Measurements from ENCODE around the gene HSPA6.
"Not testable (repeated sequence)": the region's sequence is repeated elsewhere in the genome, so short reads cannot be mapped to it uniquely, and the experiment has no call there.

The HSPA6 gene

DNA sequence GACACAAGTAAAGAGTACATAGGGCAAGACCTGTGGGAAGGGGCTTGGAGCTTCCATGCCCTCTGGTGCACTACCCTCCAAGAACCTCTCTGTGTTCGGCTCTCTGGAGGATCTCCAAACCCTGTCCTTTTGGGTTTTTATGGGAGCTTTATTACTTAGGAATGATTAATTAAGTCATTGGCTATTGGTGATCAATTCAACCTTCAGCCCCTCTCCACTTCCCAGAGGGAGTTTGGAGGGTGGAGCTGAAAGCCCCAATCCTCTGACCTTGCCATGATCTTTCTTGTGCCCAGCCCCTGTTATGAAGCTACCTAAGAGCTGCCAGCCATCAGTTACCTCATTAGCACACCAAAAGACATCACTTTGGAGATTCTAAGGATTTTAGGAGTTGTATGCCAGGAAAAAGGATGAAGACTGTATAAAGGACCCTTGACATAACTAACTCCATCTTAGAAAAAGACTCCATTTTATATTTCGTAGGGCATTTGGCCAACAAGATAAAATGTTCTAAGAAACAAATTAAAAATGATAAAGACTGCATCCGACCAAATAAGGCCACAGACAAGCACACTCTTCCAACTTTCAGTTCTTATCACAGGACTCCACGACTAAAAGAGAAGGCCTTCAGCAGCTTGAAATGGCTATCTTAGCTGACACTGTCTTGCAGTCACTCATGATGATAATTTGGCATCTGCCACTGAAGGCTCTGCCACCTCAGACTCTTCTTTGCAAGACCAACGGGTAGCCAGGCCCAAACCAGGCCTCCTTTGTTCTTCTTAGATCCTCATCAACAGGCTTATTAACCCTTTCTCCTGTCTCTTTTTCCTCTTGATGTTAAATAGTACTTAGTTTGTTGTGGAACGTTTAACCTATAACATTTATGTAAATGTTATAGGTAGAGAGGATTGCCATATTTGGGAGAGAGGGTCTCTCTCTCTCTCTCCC lies 33.4 kb downstream of the HSPA6 start:
- not testable (repeated sequence) for H3K9me2 ChIP-seq (replicated peaks; ENCODE audit: insufficient read depth, low read length); H3K4me2 ChIP-seq (ENCODE audit: low read depth, low read length, poor library complexity, severe bottlenecking); H3K36me3 ChIP-seq (ENCODE audit: low read length); H2AFZ ChIP-seq (ENCODE audit: low read depth, low read length, severe bottlenecking); H3K9me3 ChIP-seq (ENCODE audit: insufficient read depth, low read length); H3K4me3 ChIP-seq (ENCODE audit: insufficient read depth, low read length, poor library complexity, severe bottlenecking); H4K20me1 ChIP-seq (ENCODE audit: low read depth, low read length); H3K9ac ChIP-seq (ENCODE audit: low read length); H3F3A ChIP-seq (ENCODE audit: insufficient read depth); H3K27me3 ChIP-seq (ENCODE audit: low read length); H3K27ac ChIP-seq (ENCODE audit: low read depth, low read length); H3K79me2 ChIP-seq (ENCODE audit: insufficient read depth, low read length)

GRCh38 chr1:161560960-161561715 lies 36.8 kb downstream of the HSPA6 start:
- H3K9ac ChIP-seq (ENCODE audit: low read length); H3K27me3 ChIP-seq (ENCODE audit: low read length); H3K9me3 ChIP-seq (ENCODE audit: insufficient read depth, low read length); H3K27ac ChIP-seq (ENCODE audit: low read depth, low read length); H3K4me2 ChIP-seq (ENCODE audit: low read depth, low read length, poor library complexity, severe bottlenecking); H2AFZ ChIP-seq (ENCODE audit: low read depth, low read length, severe bottlenecking); H3K9me2 ChIP-seq (replicated peaks; ENCODE audit: insufficient read depth, low read length); H3F3A ChIP-seq (ENCODE audit: insufficient read depth); H4K20me1 ChIP-seq (ENCODE audit: low read depth, low read length); H3K36me3 ChIP-seq (ENCODE audit: low read length); H3K4me3 ChIP-seq (ENCODE audit: insufficient read depth, low read length, poor library complexity, severe bottlenecking); H3K79me2 ChIP-seq (ENCODE audit: insufficient read depth, low read length): not testable (repeated sequence)

DNA sequence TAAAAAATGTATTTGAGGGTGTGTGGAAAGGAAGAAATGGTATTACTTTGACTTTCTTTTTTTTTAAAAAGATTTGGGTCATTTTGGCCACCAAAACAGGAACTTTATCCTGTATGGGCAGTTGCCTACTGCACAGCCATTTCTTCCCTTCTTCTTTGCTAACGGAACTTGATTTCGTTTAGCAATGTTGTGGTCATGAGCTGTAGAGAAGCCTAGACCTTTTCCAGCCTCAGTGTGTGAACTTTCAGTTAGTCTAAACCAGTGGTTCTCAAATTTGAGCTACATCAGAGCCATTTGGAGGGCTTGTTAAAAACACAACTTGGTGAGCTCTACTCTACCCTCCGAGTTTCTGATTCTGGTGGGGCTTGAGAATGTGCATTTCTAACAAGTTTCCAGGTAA lies 38.1 kb downstream of the HSPA6 start:
- not testable (repeated sequence) for H3K79me2 ChIP-seq (ENCODE audit: insufficient read depth, low read length); H2AFZ ChIP-seq (ENCODE audit: low read depth, low read length, severe bottlenecking); H3K4me3 ChIP-seq (ENCODE audit: insufficient read depth, low read length, poor library complexity, severe bottlenecking); H3K9me2 ChIP-seq (replicated peaks; ENCODE audit: insufficient read depth, low read length); H3K9me3 ChIP-seq (ENCODE audit: insufficient read depth, low read length); H3K9ac ChIP-seq (ENCODE audit: low read length); H3K27ac ChIP-seq (ENCODE audit: low read depth, low read length); H3K4me2 ChIP-seq (ENCODE audit: low read depth, low read length, poor library complexity, severe bottlenecking); H3F3A ChIP-seq (ENCODE audit: insufficient read depth); H4K20me1 ChIP-seq (ENCODE audit: low read depth, low read length); H3K27me3 ChIP-seq (ENCODE audit: low read length); H3K36me3 ChIP-seq (ENCODE audit: low read length)

DNA sequence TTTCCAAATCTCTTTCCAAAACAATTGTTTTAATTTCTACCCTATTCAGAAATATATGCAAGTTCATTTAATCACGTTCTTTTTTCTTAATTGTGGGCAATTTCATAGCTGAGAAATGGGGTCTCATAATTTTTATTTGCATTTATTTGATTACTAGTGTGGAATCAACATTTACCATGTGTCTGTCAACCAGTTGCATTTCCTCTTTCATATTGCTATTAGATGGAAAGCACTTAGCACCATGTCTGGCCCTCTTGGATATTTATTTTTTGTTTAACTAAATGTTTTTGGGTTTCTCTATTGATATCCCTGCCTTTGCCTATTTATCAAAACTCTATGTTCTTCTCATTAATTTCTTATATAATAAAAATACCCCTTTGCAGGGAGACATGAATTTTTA lies 39.2 kb downstream of the HSPA6 start:
- not testable (repeated sequence) for H3K9me2 ChIP-seq (replicated peaks; ENCODE audit: insufficient read depth, low read length); H3K9me3 ChIP-seq (ENCODE audit: insufficient read depth, low read length); H3K4me2 ChIP-seq (ENCODE audit: low read depth, low read length, poor library complexity, severe bottlenecking); H3K79me2 ChIP-seq (ENCODE audit: insufficient read depth, low read length); H3K9ac ChIP-seq (ENCODE audit: low read length); H3K27ac ChIP-seq (ENCODE audit: low read depth, low read length); H4K20me1 ChIP-seq (ENCODE audit: low read depth, low read length); H3K4me3 ChIP-seq (ENCODE audit: insufficient read depth, low read length, poor library complexity, severe bottlenecking); H3K27me3 ChIP-seq (ENCODE audit: low read length); H3F3A ChIP-seq (ENCODE audit: insufficient read depth); H3K36me3 ChIP-seq (ENCODE audit: low read length); H2AFZ ChIP-seq (ENCODE audit: low read depth, low read length, severe bottlenecking)

DNA sequence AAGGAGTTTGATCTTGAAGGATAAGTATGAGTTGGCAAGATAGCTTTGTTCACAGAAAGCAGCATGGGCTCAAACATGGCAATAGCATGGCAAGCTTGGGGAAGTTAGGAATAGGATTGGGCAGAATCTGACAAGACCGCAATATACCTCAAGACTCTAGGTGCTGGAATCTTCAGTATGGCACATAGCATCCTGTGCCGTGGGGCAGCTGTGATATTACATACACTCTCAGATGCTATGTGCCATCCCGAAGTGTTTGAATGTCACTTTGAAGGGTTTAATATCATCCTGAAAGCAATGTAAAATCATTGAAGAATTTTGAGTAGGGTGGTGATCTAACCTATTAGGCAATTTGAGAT lies 42.2 kb downstream of the HSPA6 start:
- not testable (repeated sequence) for H3K4me2 ChIP-seq (ENCODE audit: low read depth, low read length, poor library complexity, severe bottlenecking); H3K4me3 ChIP-seq (ENCODE audit: insufficient read depth, low read length, poor library complexity, severe bottlenecking); H2AFZ ChIP-seq (ENCODE audit: low read depth, low read length, severe bottlenecking); H3K9me3 ChIP-seq (ENCODE audit: insufficient read depth, low read length); H4K20me1 ChIP-seq (ENCODE audit: low read depth, low read length); H3K27ac ChIP-seq (ENCODE audit: low read depth, low read length); H3K9me2 ChIP-seq (replicated peaks; ENCODE audit: insufficient read depth, low read length); H3F3A ChIP-seq (ENCODE audit: insufficient read depth); H3K27me3 ChIP-seq (ENCODE audit: low read length); H3K9ac ChIP-seq (ENCODE audit: low read length); H3K36me3 ChIP-seq (ENCODE audit: low read length); H3K79me2 ChIP-seq (ENCODE audit: insufficient read depth, low read length)

GRCh38 chr1:161571703-161572102 lies 47.4 kb downstream of the HSPA6 start:
- H3K9me3 ChIP-seq (ENCODE audit: insufficient read depth, low read length); H4K20me1 ChIP-seq (ENCODE audit: low read depth, low read length); H3K79me2 ChIP-seq (ENCODE audit: insufficient read depth, low read length); H3K9me2 ChIP-seq (replicated peaks; ENCODE audit: insufficient read depth, low read length); H3F3A ChIP-seq (ENCODE audit: insufficient read depth); H3K36me3 ChIP-seq (ENCODE audit: low read length); H3K27ac ChIP-seq (ENCODE audit: low read depth, low read length); H3K27me3 ChIP-seq (ENCODE audit: low read length); H2AFZ ChIP-seq (ENCODE audit: low read depth, low read length, severe bottlenecking); H3K4me2 ChIP-seq (ENCODE audit: low read depth, low read length, poor library complexity, severe bottlenecking); H3K9ac ChIP-seq (ENCODE audit: low read length); H3K4me3 ChIP-seq (ENCODE audit: insufficient read depth, low read length, poor library complexity, severe bottlenecking): not testable (repeated sequence)

Data from SU-DHL-6 (cell line).